Cardiac fibroblast (primary cell): Measurements from ENCODE around the gene CDC42SE2.

Experiments used
- DNase-seq, 2 donors: peaks; one replicate each; pipeline versions ENCODE4 v3.0.0 to v3.0.0-alpha.2; 2010; ENCODE audit warnings: low read depth in 2 of 2
- H3K4me3 ChIP-seq, 2 donors: replicated peaks in 1 of 2; 1 replicate in 1 of 2; 2 replicates in 1 of 2; pipeline ENCODE4 v1.5.1; 2011; ENCODE audit warnings: low read depth in 2 of 2, low read length in 2 of 2, mild to moderate bottlenecking in 2 of 2, moderate library complexity in 1 of 2
- CTCF ChIP-seq: IDR thresholded peaks from one replicate; pipeline ENCODE4 v1.5.1; 2011; ENCODE audit warnings: low read depth, mild to moderate bottlenecking, low read length, inconsistent platforms

Gene CDC42SE2

DNA sequence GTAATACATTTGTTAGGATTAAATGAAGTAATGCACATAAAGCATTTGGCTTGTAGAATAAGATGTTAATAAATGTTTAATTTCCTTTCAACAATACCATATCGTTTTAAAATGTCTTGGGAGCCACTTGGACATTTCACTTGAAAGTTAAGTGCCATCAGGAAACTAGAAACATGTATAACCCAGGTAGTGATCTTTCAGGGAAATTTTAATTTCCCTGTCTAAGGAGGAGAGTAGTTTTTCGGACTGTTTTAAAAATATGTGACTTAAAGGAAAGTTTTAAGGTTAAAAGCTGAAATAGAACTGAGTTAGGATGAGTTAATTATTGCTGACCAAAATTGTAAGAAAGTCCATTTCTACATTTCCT, 18.0 kb downstream of the CDC42SE2 start:
- no peak overlapping the region for H3K4me3 ChIP-seq
- DNase-seq: no peak
- no peak for TF ChIP-seq CTCF

DNA sequence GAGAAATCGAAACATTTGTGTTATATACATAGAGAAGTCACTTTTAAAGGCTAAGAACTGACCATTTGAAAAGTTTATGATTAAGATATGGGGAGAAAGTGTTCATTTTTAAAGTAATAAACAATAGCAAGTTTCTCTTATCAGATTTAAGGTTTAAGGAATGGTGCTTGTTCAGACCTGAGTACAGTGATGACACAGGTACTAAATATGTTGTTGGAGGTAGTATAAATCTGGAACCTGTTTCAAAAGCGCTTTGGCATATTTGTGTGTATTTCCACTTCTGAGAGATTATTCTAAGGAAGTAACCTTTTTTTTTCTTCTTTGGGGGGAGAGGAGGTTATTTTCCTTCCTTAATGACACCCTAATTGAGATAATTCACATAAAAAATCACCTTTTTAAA, 18.4 kb downstream of the CDC42SE2 start:
- TF ChIP-seq CTCF: no peak
- no peak overlapping the region for H3K4me3 ChIP-seq
- DNase-seq: no peak

GRCh38 chr5:131285703-131286399, 22.0 kb downstream of the CDC42SE2 start:
- DNase-seq: no peak

DNA sequence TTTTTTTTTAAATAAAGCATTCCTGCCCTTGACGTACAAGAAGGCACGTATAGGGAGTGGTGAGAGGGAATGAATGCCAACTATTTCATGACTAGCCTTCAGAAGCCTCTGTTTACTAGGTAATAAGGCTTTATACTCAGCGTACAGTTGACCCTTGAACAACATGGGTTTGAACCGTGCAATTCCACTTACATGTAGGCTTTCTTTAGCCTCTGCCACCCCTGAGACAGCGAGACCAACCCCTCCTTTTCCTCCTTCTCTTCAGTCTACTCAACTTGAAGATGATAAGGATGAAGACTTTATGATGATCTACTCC, 22.5 kb downstream of the CDC42SE2 start:
- H3K4me3 ChIP-seq: no peak overlapping the region
- TF ChIP-seq CTCF: no peak
- no peak for DNase-seq

More at GRCh38 chr5:131285703-131286399, 22.0 kb downstream of the CDC42SE2 start:
- H3K4me3 ChIP-seq: no peak overlapping the region
- TF ChIP-seq CTCF: no peak

GRCh38 chr5:131288328-131288727, 24.5 kb downstream of the CDC42SE2 start:
- H3K4me3 ChIP-seq: no peak overlapping the region
- TF ChIP-seq CTCF: no peak
- DNase-seq: no peak

DNA sequence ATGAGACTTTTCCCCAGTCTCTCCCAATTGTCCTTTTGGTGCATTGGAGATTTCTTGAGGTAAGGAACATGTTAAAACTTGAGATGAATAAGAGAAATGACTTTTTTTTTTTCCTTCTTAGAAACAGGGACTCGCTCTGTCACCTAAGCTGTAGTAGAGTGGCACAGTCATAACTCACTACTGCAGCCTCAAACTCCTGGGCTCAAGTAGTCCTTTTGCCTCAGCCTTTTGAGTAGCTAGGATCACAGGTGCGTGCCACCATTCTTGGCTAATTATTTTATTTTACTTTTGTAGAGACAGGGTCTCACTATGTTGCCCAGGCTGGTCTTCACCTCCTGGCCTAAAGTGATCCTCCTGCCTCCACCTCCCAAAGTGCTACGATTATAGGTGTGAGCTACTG, 25.9 kb downstream of the CDC42SE2 start:
- TF ChIP-seq CTCF: no peak
- no peak overlapping the region for H3K4me3 ChIP-seq
- DNase-seq: no peak

DNA sequence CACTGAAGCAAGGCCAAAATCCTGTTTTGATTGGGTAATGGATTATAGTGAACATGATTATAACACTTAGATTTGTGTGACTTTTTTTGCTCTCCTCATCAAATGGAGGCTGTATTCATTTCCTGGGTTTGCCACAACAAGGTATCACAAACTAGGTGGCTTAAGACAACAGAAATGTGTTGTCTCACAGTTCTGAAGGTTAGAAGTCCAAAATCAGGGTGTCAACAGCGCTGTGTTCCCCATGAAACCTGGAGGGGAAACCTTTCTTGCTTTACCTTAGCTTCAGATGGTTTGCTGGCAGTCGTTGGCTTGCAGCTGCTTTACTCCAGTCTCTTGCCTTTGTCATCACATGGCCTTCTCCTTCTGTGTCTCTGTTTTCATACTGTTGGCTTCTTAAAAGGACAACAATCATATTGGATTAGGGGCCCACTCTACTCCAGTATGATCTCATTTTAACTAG, 32.4 kb downstream of the CDC42SE2 start:
- no peak for TF ChIP-seq CTCF
- DNase-seq: no peak
- no peak overlapping the region for H3K4me3 ChIP-seq
